Thoracic aorta (tissue), 2 donors: ENCODE results near the gene WDFY3. TPM values are rescaled to one million over a fixed set of nuclear protein-coding genes. Genes with fewer than 3 reads are reported as not detected.

ENCODE experiments used
- ATAC-seq: fragments of 150-250 bp; one replicate; pipeline ENCODE4 v1.8.0; 2017; ENCODE audit warnings: low read depth; ENCODE audit not compliant: insufficient number of reproducible peaks, low FRiP score
- DNase-seq: peaks from one replicate; pipeline ENCODE4 v3.0.0-alpha.2; 2020; ENCODE audit warnings: low spot score
- H3K27ac ChIP-seq, 2 donors: fragments of 200-600 bp; sonication (generic); 1 replicate in 1 of 2; 2 replicates in 1 of 2; pipeline ENCODE4 v1.5.1; 2016; ENCODE audit warnings: mild to moderate bottlenecking in 2 of 2, moderate library complexity in 2 of 2
- H3K27me3 ChIP-seq: fragments of 200-600 bp; sonication (generic); replicated peaks from 2 replicates; pipeline ENCODE4 v1.6.0; 2016; ENCODE audit warnings: mild to moderate bottlenecking; ENCODE audit not compliant: insufficient read depth
- H3K36me3 ChIP-seq: fragments of 200-600 bp; sonication (generic); one replicate; pipeline ENCODE4 v1.5.1; 2016
- H3K4me1 ChIP-seq, 2 donors: fragments of 200-600 bp; sonication (generic); 1 replicate in 1 of 2; 2 replicates in 1 of 2; pipeline versions ENCODE4 v1.5.1 to v1.6.0; 2016; ENCODE audit warnings: low read depth in 2 of 2, mild to moderate bottlenecking in 1 of 2; ENCODE audit not compliant: control insufficient read depth in 1 of 2
- H3K4me3 ChIP-seq: fragments of 200-600 bp; sonication (generic); 2 replicates; pipeline ENCODE4 v1.5.1; 2016; ENCODE audit warnings: mild to moderate bottlenecking
- H3K9me3 ChIP-seq: fragments of 200-600 bp; sonication (generic); 2 replicates; pipeline ENCODE4 v1.5.1; 2016
- total RNA-seq, 2 donors: library from RNA; depleted of rRNA; stranded (reverse); fragments of >200 nt; gene quantifications; one replicate each; pipeline versions ENCODE4 v1.1.0 to v1.2.3, GENCODE V29; 2016
- TF ChIP-seq, protein P1 (sequence below): fragments of 200-600 bp; sonication (generic); IDR thresholded peaks from one replicate; pipeline ENCODE4 v1.5.1; 2019; ENCODE audit warnings: antibody characterized with exemption

Gene WDFY3
- total RNA-seq, 2 donors from 2014 or later, result 116 to 140 TPM

GRCh38 chr4:84938316-84938715 is 28.2 kb downstream of the WDFY3 start:
- H3K4me3 ChIP-seq, result peak overlapping the region; percentile 37
- TF ChIP-seq, protein P1, sequence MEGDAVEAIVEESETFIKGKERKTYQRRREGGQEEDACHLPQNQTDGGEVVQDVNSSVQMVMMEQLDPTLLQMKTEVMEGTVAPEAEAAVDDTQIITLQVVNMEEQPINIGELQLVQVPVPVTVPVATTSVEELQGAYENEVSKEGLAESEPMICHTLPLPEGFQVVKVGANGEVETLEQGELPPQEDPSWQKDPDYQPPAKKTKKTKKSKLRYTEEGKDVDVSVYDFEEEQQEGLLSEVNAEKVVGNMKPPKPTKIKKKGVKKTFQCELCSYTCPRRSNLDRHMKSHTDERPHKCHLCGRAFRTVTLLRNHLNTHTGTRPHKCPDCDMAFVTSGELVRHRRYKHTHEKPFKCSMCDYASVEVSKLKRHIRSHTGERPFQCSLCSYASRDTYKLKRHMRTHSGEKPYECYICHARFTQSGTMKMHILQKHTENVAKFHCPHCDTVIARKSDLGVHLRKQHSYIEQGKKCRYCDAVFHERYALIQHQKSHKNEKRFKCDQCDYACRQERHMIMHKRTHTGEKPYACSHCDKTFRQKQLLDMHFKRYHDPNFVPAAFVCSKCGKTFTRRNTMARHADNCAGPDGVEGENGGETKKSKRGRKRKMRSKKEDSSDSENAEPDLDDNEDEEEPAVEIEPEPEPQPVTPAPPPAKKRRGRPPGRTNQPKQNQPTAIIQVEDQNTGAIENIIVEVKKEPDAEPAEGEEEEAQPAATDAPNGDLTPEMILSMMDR, result no peak
- peak overlapping the region; percentile 70 to 74 for H3K27ac ChIP-seq
- DNase-seq (peak; percentile 17), ATAC-seq (no peak)
- no peaks in the 10 kb centered on the region for H3K27me3 ChIP-seq
- H3K9me3 ChIP-seq, result peaks cover 10% of the 10 kb centered on the region
- no peaks in the 10 kb centered on the region for H3K36me3 ChIP-seq
- H3K4me1 ChIP-seq, result peaks cover 38 to 39% of the 10 kb centered on the region in 2 donors

DNA sequence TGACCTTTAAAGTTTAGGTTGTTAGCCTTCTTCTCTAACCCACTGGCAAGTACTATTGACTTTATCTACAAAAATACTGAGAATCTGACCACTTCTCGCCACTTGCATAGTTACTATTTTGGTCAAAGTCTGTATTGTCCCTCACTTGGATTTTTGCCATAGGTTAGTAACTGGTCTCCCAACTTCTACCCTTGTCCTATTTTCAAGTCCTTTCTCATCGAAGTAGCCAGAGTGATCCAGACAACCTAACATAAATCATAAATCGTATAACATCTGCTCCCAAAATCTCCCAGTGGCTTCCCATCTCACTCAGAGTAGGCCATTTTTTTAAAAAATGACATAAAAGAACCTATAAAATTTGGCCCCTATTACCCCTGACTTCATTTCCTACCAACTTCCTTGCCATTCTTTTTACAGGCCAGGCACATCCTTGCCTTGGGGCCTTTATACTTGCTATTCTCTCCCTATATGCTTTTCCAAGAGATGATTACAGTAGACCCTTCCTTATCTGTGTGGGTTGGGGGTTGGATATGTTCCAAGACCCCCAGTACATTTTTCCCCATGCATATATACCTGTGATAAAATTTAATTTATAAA is 29.0 kb downstream of the WDFY3 start:
- peak overlapping the region; percentile 4 for H3K4me3 ChIP-seq
- peak overlapping the region; percentile 70 to 74 for H3K27ac ChIP-seq
- ATAC-seq (no peak), DNase-seq (no peak)
- peaks cover 43 to 45% of the 10 kb centered on the region in 2 donors for H3K4me1 ChIP-seq
- TF ChIP-seq, protein P1, result no peak
- no peaks in the 10 kb centered on the region for H3K27me3 ChIP-seq
- no peaks in the 10 kb centered on the region for H3K36me3 ChIP-seq
- peaks cover 10% of the 10 kb centered on the region for H3K9me3 ChIP-seq

DNA sequence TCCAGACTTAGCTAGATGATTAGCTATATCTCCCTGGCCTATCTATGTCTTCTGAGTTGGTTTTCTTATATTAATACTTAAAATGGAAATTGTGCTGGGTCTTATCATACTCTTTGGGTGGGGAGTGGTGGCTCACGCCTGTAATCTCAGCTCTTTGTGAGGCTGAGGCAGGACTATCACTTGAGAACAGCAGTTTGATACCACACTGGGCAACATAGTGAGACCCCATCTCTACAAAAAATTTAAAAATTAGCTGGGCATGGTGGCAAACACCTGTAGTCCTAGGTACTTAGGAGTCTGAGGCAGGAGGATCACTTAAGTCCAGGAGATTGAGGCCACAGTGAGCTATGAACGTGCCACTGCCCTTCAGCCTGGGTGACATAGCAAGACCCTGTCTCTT is 30.4 kb downstream of the WDFY3 start:
- Histone ChIP-seq H3K27me3 (no peaks in the 10 kb centered on the region), H3K27ac (peak overlapping the region; percentile 40 to 74), H3K9me3 (peaks cover 4% of the 10 kb centered on the region), H3K4me3 (no peak overlapping the region), H3K4me1 (peaks cover 47 to 55% of the 10 kb centered on the region in 2 donors), H3K36me3 (no peaks in the 10 kb centered on the region)
- TF ChIP-seq, protein P1, result no peak
- DNase-seq (no peak), ATAC-seq (no peak)

- no peaks in the 10 kb centered on the region for H3K9me3 ChIP-seq
- DNase-seq (no peak), ATAC-seq (no peak)
- peaks cover 21 to 35% of the 10 kb centered on the region in 2 donors for H3K4me1 ChIP-seq
- no peaks in the 10 kb centered on the region for H3K27me3 ChIP-seq
- no peak overlapping the region for H3K4me3 ChIP-seq
- no peak overlapping the region for H3K27ac ChIP-seq
- H3K36me3 ChIP-seq, result peaks cover 8% of the 10 kb centered on the region
- TF ChIP-seq, protein P1, result no peak
These were observed 34.0 kb downstream of the WDFY3 start for GRCh38 chr4:84932462-84932861.

GRCh38 chr4:84931961-84932360 is 34.5 kb downstream of the WDFY3 start:
- no peak for ATAC-seq
- no peak for DNase-seq
- Histone ChIP-seq H3K27ac (no peak overlapping the region), H3K36me3 (peaks cover 8% of the 10 kb centered on the region), H3K27me3 (no peaks in the 10 kb centered on the region), H3K9me3 (no peaks in the 10 kb centered on the region), H3K4me1 (peaks cover 16 to 30% of the 10 kb centered on the region in 2 donors), H3K4me3 (no peak overlapping the region)
- TF ChIP-seq, protein P1, result no peak
